ENCODE results near the gene PRMT7.

DNA sequence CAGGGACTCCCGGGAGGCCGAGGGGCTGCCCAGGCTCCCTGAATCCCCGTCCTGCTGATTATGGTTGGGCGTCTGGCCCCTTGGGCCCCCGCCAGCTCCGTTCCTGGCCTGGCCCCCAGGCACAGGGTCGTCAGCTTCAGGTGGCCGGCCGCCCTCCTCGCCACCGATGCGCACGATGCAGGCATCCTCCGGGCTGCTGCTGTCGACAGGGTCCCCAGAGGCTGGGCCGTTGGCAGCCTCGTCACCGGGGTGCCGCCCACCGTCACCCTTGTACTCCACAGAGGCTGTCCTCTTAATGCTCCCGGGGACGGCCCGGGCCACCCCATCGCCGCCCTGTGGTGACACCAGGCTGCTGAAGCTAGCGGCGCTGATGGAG lies 60.4 kb downstream of the PRMT7 start:
- TF ChIP-seq CTCF (IDR thresholded peaks at IDR 0.05) (no peak), EZH2 (IDR thresholded peaks at IDR 0.05; ENCODE audit: borderline replicate concordance, insufficient read depth, low read depth, low read length, poor library complexity, severe bottlenecking) (no peak)
